CD14-positive monocyte (primary cell): ENCODE results near the gene ATXN1. TPM values are rescaled to one million over a fixed set of nuclear protein-coding genes. Genes with fewer than 3 reads are reported as not detected.

ENCODE experiments used
- DNase-seq, 3 donors: peaks; one replicate each; pipeline ENCODE4 v3.0.0-alpha.2; 2011 to 2022
- H2AFZ ChIP-seq: 2 replicates; pipeline ENCODE4 v1.6.0; 2012; ENCODE audit warnings: mild to moderate bottlenecking, low read depth, low read length, inconsistent platforms; ENCODE audit not compliant: insufficient read depth, poor library complexity, severe bottlenecking
- H3K27ac ChIP-seq, 2 donors: 1 replicate in 1 of 2; 2 replicates in 1 of 2; pipeline ENCODE4 v1.5.1; 2012 to 2013; ENCODE audit warnings: low read length in 2 of 2, control low read depth in 1 of 2, inconsistent platforms in 1 of 2, low read depth in 1 of 2, mild to moderate bottlenecking in 1 of 2
- H3K27me3 ChIP-seq, 2 donors: one replicate each; pipeline versions ENCODE4 v1.6.0 to v1.6.1; 2011 to 2013; ENCODE audit warnings: low read length in 2 of 2; ENCODE audit not compliant: control insufficient read depth in 2 of 2, insufficient read depth in 2 of 2
- H3K36me3 ChIP-seq, 2 donors: replicated peaks in 1 of 2; 1 replicate in 1 of 2; 2 replicates in 1 of 2; pipeline versions ENCODE4 v1.5.1 to v1.6.1; 2012 to 2013; ENCODE audit warnings: low read length in 2 of 2, control low read depth in 1 of 2, inconsistent platforms in 1 of 2, mild to moderate bottlenecking in 1 of 2; ENCODE audit not compliant: insufficient read depth in 2 of 2, control insufficient read depth in 1 of 2
- H3K4me1 ChIP-seq, 2 donors: 1 replicate in 1 of 2; 2 replicates in 1 of 2; pipeline versions ENCODE4 v1.5.1 to v1.6.1; 2012 to 2013; ENCODE audit warnings: low read length in 2 of 2, control low read depth in 1 of 2, inconsistent platforms in 1 of 2, mild to moderate bottlenecking in 1 of 2, moderate library complexity in 1 of 2; ENCODE audit not compliant: insufficient read depth in 2 of 2, control insufficient read depth in 1 of 2
- H3K4me2 ChIP-seq: replicated peaks from 2 replicates; pipeline ENCODE3; 2012; ENCODE audit warnings: low read length, moderate library complexity, mild to moderate bottlenecking; ENCODE audit not compliant: poor library complexity, severe bottlenecking; ENCODE audit errors: extremely low read depth
- H3K4me3 ChIP-seq, 3 experiments: fragments of 200-600 bp in 1 of 3; sonication (generic) in 1 of 3; replicated peaks in 1 of 3; 1 replicate in 2 of 3; 2 replicates in 1 of 3; pipeline ENCODE4 v1.5.1; 2011 to 2013; ENCODE audit warnings: low read length in 3 of 3, mild to moderate bottlenecking in 3 of 3, control low read depth in 2 of 3, low read depth in 2 of 3, inconsistent platforms in 1 of 3, moderate library complexity in 1 of 3
- H3K79me2 ChIP-seq: 2 replicates; pipeline ENCODE4 v1.6.0; 2012; ENCODE audit warnings: mild to moderate bottlenecking, control low read depth, inconsistent platforms, low read length, moderate library complexity; ENCODE audit not compliant: insufficient read depth
- H3K9ac ChIP-seq: 2 replicates; pipeline ENCODE4 v1.6.0; 2017; ENCODE audit warnings: low read length, mild to moderate bottlenecking; ENCODE audit not compliant: insufficient read depth, poor library complexity, severe bottlenecking
- H3K9me3 ChIP-seq, 2 donors: replicated peaks in 1 of 2; 1 replicate in 1 of 2; 2 replicates in 1 of 2; pipeline versions ENCODE4 v1.5.1 to v1.6.1; 2012 to 2013; ENCODE audit warnings: low read length in 2 of 2, control low read depth in 1 of 2; ENCODE audit not compliant: control insufficient read depth in 1 of 2, insufficient read depth in 1 of 2
- H4K20me1 ChIP-seq: 2 replicates; pipeline ENCODE4 v1.6.0; 2012; ENCODE audit warnings: mild to moderate bottlenecking, low read length, control low read depth, moderate library complexity; ENCODE audit not compliant: insufficient read depth
- H3K27ac Mint-ChIP-seq, 7 donors: one replicate each; pipeline ENCODE4 v1.8.0; 2020; ENCODE audit warnings: mild to moderate bottlenecking in 7 of 7, mixed read lengths in 7 of 7, moderate library complexity in 6 of 7, inconsistent platforms in 2 of 7
- H3K27me3 Mint-ChIP-seq, 3 donors: one replicate each; pipeline ENCODE4 v1.8.0; 2021 to 2022; ENCODE audit warnings: low read depth in 3 of 3, mild to moderate bottlenecking in 3 of 3, mixed read lengths in 3 of 3, moderate library complexity in 3 of 3, inconsistent platforms in 1 of 3
- H3K36me3 Mint-ChIP-seq, 2 donors: one replicate each; pipeline ENCODE4 v1.8.0; 2020; ENCODE audit warnings: mixed read lengths in 2 of 2, inconsistent platforms in 1 of 2, mild to moderate bottlenecking in 1 of 2
- H3K4me1 Mint-ChIP-seq: one replicate; pipeline ENCODE4 v1.8.0; 2020; ENCODE audit warnings: mild to moderate bottlenecking, mixed read lengths
- H3K4me3 Mint-ChIP-seq, 2 donors: one replicate each; pipeline ENCODE4 v1.8.0; 2020; ENCODE audit warnings: mild to moderate bottlenecking in 2 of 2, mixed read lengths in 2 of 2, moderate library complexity in 1 of 2
- H3K9me3 Mint-ChIP-seq, 7 donors: one replicate each; pipeline ENCODE4 v1.8.0; 2020 to 2022; ENCODE audit warnings: mixed read lengths in 7 of 7, mild to moderate bottlenecking in 6 of 7, moderate library complexity in 6 of 7, inconsistent platforms in 2 of 7
- CTCF ChIP-seq: fragments of 200-600 bp; IDR thresholded peaks from one replicate; pipeline ENCODE4 v1.8.0; 2022; ENCODE audit warnings: antibody characterized with exemption, mild to moderate bottlenecking
- WGBS: methylation state at CpG from one replicate; pipeline ENCODE4 v1.1.5; 2013; ENCODE audit warnings: missing lambda C conversion rate; ENCODE audit not compliant: insufficient coverage; 5-methylcytosine and 5-hydroxymethylcytosine counted together
- intact Hi-C, 2 donors: fragments of 100-400 bp; cut with micrococcal nuclease; formaldehyde crosslinking; loops; one replicate each; pipeline versions ENCODE4 v1.15.0 to v1.15.1; 2023
- polyA plus RNA-seq, 3 donors: library from polyadenylated mRNA; depleted of rRNA in 1 of 3; unstranded in 2 of 3; stranded (reverse) in 1 of 3; fragments of 300-500 nt in 2 of 3; fragments of >200 nt in 1 of 3; fragmentation: Illumina TruSeq in 2 of 3; gene quantifications; 1 replicate in 2 of 3; 2 replicates in 1 of 3; pipeline ENCODE4 v1.2.3, GENCODE V29; 2012 to 2021

ATXN1 gene
- polyA plus RNA-seq, 3 donors: 8.8 to 19.1 (median 10.9) TPM

GRCh38 chr6:16543521-16543920 lies 217.7 kb downstream of the ATXN1 start:
- no peak for TF ChIP-seq CTCF
- H3K9me3 ChIP-seq: no peaks in the 10 kb centered on the region
- Mint-ChIP-seq H3K27ac (no peak overlapping the region), H3K9me3 (no peaks in the 10 kb centered on the region), H3K4me1 (peaks cover 2% of the 10 kb centered on the region), H3K4me3 (no peak overlapping the region), H3K36me3 (peaks cover 37 to 46% of the 10 kb centered on the region in 2 donors), H3K27me3 (peaks cover 0 to 2% (median 0%) of the 10 kb centered on the region in 3 donors)
- no peak overlapping the region for H3K4me3 ChIP-seq
- H4K20me1 ChIP-seq: peaks cover 5% of the 10 kb centered on the region
- H3K36me3 ChIP-seq: peaks cover 3 to 40% of the 10 kb centered on the region in 2 donors
- H3K9ac ChIP-seq: no peak overlapping the region
- no peaks in the 10 kb centered on the region for H3K4me1 ChIP-seq
- no peak overlapping the region for H3K4me2 ChIP-seq
- WGBS: no CpG with 5 or more reads among the region's 5 CpGs
- no peak for DNase-seq
- no peak overlapping the region for H2AFZ ChIP-seq
- no peak overlapping the region for H3K27ac ChIP-seq
- intact Hi-C loops: no loop called here
- no peaks in the 10 kb centered on the region for H3K27me3 ChIP-seq
- no peaks in the 10 kb centered on the region for H3K79me2 ChIP-seq

- no peak overlapping the region for H3K4me3 ChIP-seq
- no peak overlapping the region for H3K4me2 ChIP-seq
- no peaks in the 10 kb centered on the region for H3K9me3 ChIP-seq
- no peak overlapping the region for H2AFZ ChIP-seq
- H3K27ac Mint-ChIP-seq: no peak overlapping the region
- DNase-seq: no peak
- intact Hi-C loops: no loop called here
- H3K36me3 ChIP-seq: peaks cover 3 to 29% of the 10 kb centered on the region in 2 donors
- H3K27ac ChIP-seq: no peak overlapping the region
- no peaks in the 10 kb centered on the region for H3K4me1 ChIP-seq
- H3K36me3 Mint-ChIP-seq: peaks cover 30 to 34% of the 10 kb centered on the region in 2 donors
- H3K4me1 Mint-ChIP-seq: no peaks in the 10 kb centered on the region
- H3K9ac ChIP-seq: no peak overlapping the region
- H3K9me3 Mint-ChIP-seq: no peaks in the 10 kb centered on the region
- no peaks in the 10 kb centered on the region for H3K79me2 ChIP-seq
- WGBS: no CpG with 5 or more reads among the region's 7 CpGs
- no peaks in the 10 kb centered on the region for H3K27me3 ChIP-seq
- no peak for TF ChIP-seq CTCF
- H4K20me1 ChIP-seq: peaks cover 5% of the 10 kb centered on the region
- H3K27me3 Mint-ChIP-seq: peaks cover 0 to 2% (median 0%) of the 10 kb centered on the region in 3 donors
- no peak overlapping the region for H3K4me3 Mint-ChIP-seq
Observed at GRCh38 chr6:16542070-16542469, 219.2 kb downstream of the ATXN1 start.
